ENCODE results near the gene CTNNBL1.
"Not testable (repeated sequence)": the region's sequence is repeated elsewhere in the genome, so short reads cannot be mapped to it uniquely, and the experiment has no call there.

Gene CTNNBL1

GRCh38 chr20:37693635-37694626, at the start of gene CTNNBL1:
Gene CTNNBL1, plus strand, starts transcription at chr20:37694030. Its CDS starts 93 bp downstream, at chr20:37694123.
- H3K27ac Mint-ChIP-seq, result peak within 1 kb of the TSS; percentile 94
- H3K4me3 Mint-ChIP-seq, result peak within 1 kb of the TSS; percentile 98
- peaks cover 47% of the 10 kb centered on the region for H3K4me1 Mint-ChIP-seq (ENCODE audit: low read depth)
- peaks cover 26% of the 10 kb centered on the region for H3K27me3 Mint-ChIP-seq
- no peaks in the 10 kb centered on the region for H3K9me3 Mint-ChIP-seq
- H3K36me3 Mint-ChIP-seq (ENCODE audit: low read depth), result peaks cover 22% of the 10 kb centered on the region

GRCh38 chr20:37644605-37645004, 49.2 kb upstream of the CTNNBL1 start:
- H3K27ac Mint-ChIP-seq, result no peak overlapping the region
- peaks cover 47% of the 10 kb centered on the region for H3K27me3 Mint-ChIP-seq
- no peak overlapping the region for H3K4me3 Mint-ChIP-seq
- no peaks in the 10 kb centered on the region for H3K9me3 Mint-ChIP-seq
- H3K36me3 Mint-ChIP-seq (ENCODE audit: low read depth), result no peaks in the 10 kb centered on the region
- no peaks in the 10 kb centered on the region for H3K4me1 Mint-ChIP-seq (ENCODE audit: low read depth)

GRCh38 chr20:37647946-37648345, 45.9 kb upstream of the CTNNBL1 start:
- Mint-ChIP-seq H3K27me3 (peaks cover 29% of the 10 kb centered on the region), H3K9me3 (no peaks in the 10 kb centered on the region)

GRCh38 chr20:37649017-37649416, 44.8 kb upstream of the CTNNBL1 start:
- H3K36me3 Mint-ChIP-seq (ENCODE audit: low read depth), result no peaks in the 10 kb centered on the region
- H3K4me1 Mint-ChIP-seq (ENCODE audit: low read depth), result no peaks in the 10 kb centered on the region
- H3K9me3 Mint-ChIP-seq, result no peaks in the 10 kb centered on the region
- no peak overlapping the region for H3K4me3 Mint-ChIP-seq
- peaks cover 31% of the 10 kb centered on the region for H3K27me3 Mint-ChIP-seq
- no peak overlapping the region for H3K27ac Mint-ChIP-seq

More at GRCh38 chr20:37647946-37648345, 45.9 kb upstream of the CTNNBL1 start:
- H3K4me3 Mint-ChIP-seq, result no peak overlapping the region
- H3K4me1 Mint-ChIP-seq (ENCODE audit: low read depth), result no peaks in the 10 kb centered on the region
- no peak overlapping the region for H3K27ac Mint-ChIP-seq
- H3K36me3 Mint-ChIP-seq (ENCODE audit: low read depth), result no peaks in the 10 kb centered on the region

GRCh38 chr20:37649676-37650370, 44.0 kb upstream of the CTNNBL1 start:
- Mint-ChIP-seq H3K27me3 (peaks cover 30% of the 10 kb centered on the region), H3K4me1 (ENCODE audit: low read depth) (no peaks in the 10 kb centered on the region), H3K27ac (no peak overlapping the region), H3K9me3 (no peaks in the 10 kb centered on the region), H3K36me3 (ENCODE audit: low read depth) (no peaks in the 10 kb centered on the region), H3K4me3 (no peak overlapping the region)

- Mint-ChIP-seq H3K27me3 (peaks cover 24% of the 10 kb centered on the region), H3K9me3 (no peaks in the 10 kb centered on the region), H3K4me1 (ENCODE audit: low read depth) (no peaks in the 10 kb centered on the region), H3K4me3 (no peak overlapping the region), H3K27ac (no peak overlapping the region), H3K36me3 (ENCODE audit: low read depth) (no peaks in the 10 kb centered on the region)
Observed at GRCh38 chr20:37650661-37651060, 43.2 kb upstream of the CTNNBL1 start.

- Mint-ChIP-seq H3K9me3 (no peaks in the 10 kb centered on the region), H3K4me1 (ENCODE audit: low read depth) (no peaks in the 10 kb centered on the region), H3K4me3 (no peak overlapping the region), H3K36me3 (ENCODE audit: low read depth) (no peaks in the 10 kb centered on the region), H3K27me3 (peaks cover 24% of the 10 kb centered on the region), H3K27ac (no peak overlapping the region)
Observed at GRCh38 chr20:37651932-37652331, 41.9 kb upstream of the CTNNBL1 start.

GRCh38 chr20:37656945-37657344, 36.9 kb upstream of the CTNNBL1 start:
- Mint-ChIP-seq H3K4me3 (no peak overlapping the region), H3K27me3 (peaks cover 25% of the 10 kb centered on the region), H3K9me3 (no peaks in the 10 kb centered on the region)

GRCh38 chr20:37657924-37658804, 35.7 kb upstream of the CTNNBL1 start:
- no peaks in the 10 kb centered on the region for H3K4me1 Mint-ChIP-seq (ENCODE audit: low read depth)
- H3K4me3 Mint-ChIP-seq, result no peak overlapping the region
- peaks cover 16% of the 10 kb centered on the region for H3K27me3 Mint-ChIP-seq
- H3K36me3 Mint-ChIP-seq (ENCODE audit: low read depth), result no peaks in the 10 kb centered on the region
- H3K9me3 Mint-ChIP-seq, result no peaks in the 10 kb centered on the region
- H3K27ac Mint-ChIP-seq, result no peak overlapping the region

More at GRCh38 chr20:37656945-37657344, 36.9 kb upstream of the CTNNBL1 start:
- H3K36me3 Mint-ChIP-seq (ENCODE audit: low read depth), result no peaks in the 10 kb centered on the region
- H3K27ac Mint-ChIP-seq, result no peak overlapping the region
- no peaks in the 10 kb centered on the region for H3K4me1 Mint-ChIP-seq (ENCODE audit: low read depth)

GRCh38 chr20:37661519-37661918, 32.3 kb upstream of the CTNNBL1 start:
- Mint-ChIP-seq H3K36me3 (ENCODE audit: low read depth) (peaks cover 4% of the 10 kb centered on the region), H3K27me3 (peaks cover 18% of the 10 kb centered on the region), H3K4me3 (no peak overlapping the region), H3K27ac (no peak overlapping the region), H3K9me3 (peaks cover 4% of the 10 kb centered on the region), H3K4me1 (ENCODE audit: low read depth) (no peaks in the 10 kb centered on the region)

GRCh38 chr20:37662308-37662707, 31.5 kb upstream of the CTNNBL1 start:
- no peaks in the 10 kb centered on the region for H3K4me1 Mint-ChIP-seq (ENCODE audit: low read depth)
- no peak overlapping the region for H3K27ac Mint-ChIP-seq
- no peak overlapping the region for H3K4me3 Mint-ChIP-seq
- H3K9me3 Mint-ChIP-seq, result peaks cover 4% of the 10 kb centered on the region
- H3K36me3 Mint-ChIP-seq (ENCODE audit: low read depth), result peaks cover 4% of the 10 kb centered on the region
- peaks cover 22% of the 10 kb centered on the region for H3K27me3 Mint-ChIP-seq

- not testable (repeated sequence) for H3K4me1 Mint-ChIP-seq (ENCODE audit: low read depth); H3K9me3 Mint-ChIP-seq; H3K27ac Mint-ChIP-seq; H3K4me3 Mint-ChIP-seq; H3K36me3 Mint-ChIP-seq (ENCODE audit: low read depth)
- H3K27me3 Mint-ChIP-seq, result peaks cover 29% of the 10 kb centered on the region
Observed at GRCh38 chr20:37664595-37664994, 29.2 kb upstream of the CTNNBL1 start.

- Mint-ChIP-seq H3K36me3 (ENCODE audit: low read depth) (peaks cover 4% of the 10 kb centered on the region), H3K4me3 (no peak overlapping the region), H3K4me1 (ENCODE audit: low read depth) (peaks cover 10% of the 10 kb centered on the region), H3K9me3 (peaks cover 4% of the 10 kb centered on the region), H3K27me3 (peaks cover 52% of the 10 kb centered on the region), H3K27ac (no peak overlapping the region)
Observed at GRCh38 chr20:37668166-37668565, 25.7 kb upstream of the CTNNBL1 start.

- H3K36me3 Mint-ChIP-seq (ENCODE audit: low read depth), result peaks cover 4% of the 10 kb centered on the region
- H3K4me3 Mint-ChIP-seq, result no peak overlapping the region
- H3K9me3 Mint-ChIP-seq, result peaks cover 4% of the 10 kb centered on the region
- H3K4me1 Mint-ChIP-seq (ENCODE audit: low read depth), result peaks cover 10% of the 10 kb centered on the region
- H3K27ac Mint-ChIP-seq, result no peak overlapping the region
- H3K27me3 Mint-ChIP-seq, result peaks cover 52% of the 10 kb centered on the region
Observed at GRCh38 chr20:37669062-37669772, 24.6 kb upstream of the CTNNBL1 start.
